Stimulated activated memory B cell treated with anti-CD40 and anti-IgM and Interleukin-4, amounts not matched to agents 10 μg/mL and 1 μg/mL and 100 μg/mL, for 72 hours (primary cell): ENCODE data around the gene WDR93.

Experiments
- ATAC-seq: fragments of 150-1000 bp; cut with Tn5 transposase; 2 replicates; pipeline ENCODE4 v1.10.0; 2021
- H3K27ac Mint-ChIP-seq: one replicate; pipeline ENCODE4 v1.8.0; 2022; ENCODE audit warnings: mild to moderate bottlenecking, mixed read lengths
- H3K27me3 Mint-ChIP-seq: one replicate; pipeline ENCODE4 v1.8.0; 2022; ENCODE audit warnings: mixed read lengths
- H3K36me3 Mint-ChIP-seq: one replicate; pipeline ENCODE4 v1.8.0; 2022; ENCODE audit warnings: mixed read lengths
- H3K4me1 Mint-ChIP-seq: one replicate; pipeline ENCODE4 v1.8.0; 2022; ENCODE audit warnings: mixed read lengths
- H3K4me3 Mint-ChIP-seq: one replicate; pipeline ENCODE4 v1.8.0; 2022; ENCODE audit warnings: mild to moderate bottlenecking, moderate library complexity, mixed read lengths
- H3K9me3 Mint-ChIP-seq: one replicate; pipeline ENCODE4 v1.8.0; 2022; ENCODE audit warnings: mixed read lengths

The WDR93 gene

DNA sequence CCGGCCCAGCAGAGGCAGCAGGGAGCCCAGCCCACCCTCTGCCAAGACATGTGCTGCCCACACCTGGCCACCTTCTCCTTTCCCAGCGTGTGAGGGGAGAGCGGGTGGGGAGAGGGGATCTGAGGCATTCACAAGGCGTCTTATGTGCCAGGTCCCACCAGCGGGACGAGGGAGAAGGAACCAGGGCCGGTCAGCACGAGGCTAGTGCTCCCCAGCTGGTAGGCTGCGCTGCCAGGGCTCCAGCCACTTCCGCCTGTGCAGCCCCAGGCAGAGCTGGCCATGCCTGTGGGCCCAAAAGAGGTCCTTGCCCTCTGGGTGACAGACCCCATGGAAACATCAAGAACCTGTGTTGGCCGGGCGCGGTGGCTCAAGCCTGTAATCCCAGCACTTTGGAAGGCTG, 54.5 kb downstream of the WDR93 start:
- H3K27me3 Mint-ChIP-seq, result no peaks in the 10 kb centered on the region
- H3K36me3 Mint-ChIP-seq, result no peaks in the 10 kb centered on the region
- ATAC-seq, result no peak
- no peak overlapping the region for H3K27ac Mint-ChIP-seq
- H3K4me1 Mint-ChIP-seq, result peaks cover 9% of the 10 kb centered on the region
- no peaks in the 10 kb centered on the region for H3K9me3 Mint-ChIP-seq
- no peak overlapping the region for H3K4me3 Mint-ChIP-seq

DNA sequence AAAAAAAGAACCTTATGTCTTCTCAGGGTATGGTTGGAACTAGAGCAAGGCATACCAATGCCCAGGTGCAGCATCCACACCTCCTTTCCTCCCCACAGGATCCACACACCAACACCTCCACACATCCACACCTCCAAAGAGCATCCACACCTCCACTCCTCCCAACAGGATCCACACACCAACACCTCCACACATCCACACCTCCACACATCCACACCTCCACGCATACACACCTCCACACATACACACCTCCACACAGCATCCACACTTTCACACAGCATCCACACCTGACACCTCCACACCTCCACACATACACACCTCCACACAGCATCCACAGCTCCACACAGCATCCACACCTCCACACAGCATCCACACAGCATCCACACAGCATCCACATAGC, 55.2 kb downstream of the WDR93 start:
- no peaks in the 10 kb centered on the region for H3K27me3 Mint-ChIP-seq
- H3K27ac Mint-ChIP-seq, result no peak overlapping the region
- no peaks in the 10 kb centered on the region for H3K36me3 Mint-ChIP-seq
- H3K9me3 Mint-ChIP-seq, result no peaks in the 10 kb centered on the region
- no peak for ATAC-seq
- H3K4me3 Mint-ChIP-seq, result no peak overlapping the region
- H3K4me1 Mint-ChIP-seq, result peaks cover 8% of the 10 kb centered on the region

DNA sequence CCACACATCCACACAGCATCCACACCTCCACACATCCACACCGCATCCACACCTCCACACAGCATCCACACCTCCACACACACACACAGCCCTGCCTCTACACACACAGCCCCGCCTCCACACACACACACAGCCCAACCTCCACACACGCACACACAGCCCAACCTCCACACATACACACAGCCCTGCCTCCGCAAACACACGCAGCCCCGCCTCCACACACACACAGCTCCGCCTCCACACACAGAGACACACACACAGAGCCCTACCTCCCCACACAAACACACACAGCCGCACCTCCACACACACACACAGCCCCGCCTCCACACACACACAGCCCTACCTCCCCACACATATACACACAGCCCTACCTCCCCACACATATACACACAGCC, 55.8 kb downstream of the WDR93 start:
- Mint-ChIP-seq H3K27me3 (no peaks in the 10 kb centered on the region), H3K36me3 (no peaks in the 10 kb centered on the region), H3K4me3 (no peak overlapping the region), H3K9me3 (no peaks in the 10 kb centered on the region), H3K4me1 (peaks cover 8% of the 10 kb centered on the region), H3K27ac (no peak overlapping the region)
- ATAC-seq, result no peak

DNA sequence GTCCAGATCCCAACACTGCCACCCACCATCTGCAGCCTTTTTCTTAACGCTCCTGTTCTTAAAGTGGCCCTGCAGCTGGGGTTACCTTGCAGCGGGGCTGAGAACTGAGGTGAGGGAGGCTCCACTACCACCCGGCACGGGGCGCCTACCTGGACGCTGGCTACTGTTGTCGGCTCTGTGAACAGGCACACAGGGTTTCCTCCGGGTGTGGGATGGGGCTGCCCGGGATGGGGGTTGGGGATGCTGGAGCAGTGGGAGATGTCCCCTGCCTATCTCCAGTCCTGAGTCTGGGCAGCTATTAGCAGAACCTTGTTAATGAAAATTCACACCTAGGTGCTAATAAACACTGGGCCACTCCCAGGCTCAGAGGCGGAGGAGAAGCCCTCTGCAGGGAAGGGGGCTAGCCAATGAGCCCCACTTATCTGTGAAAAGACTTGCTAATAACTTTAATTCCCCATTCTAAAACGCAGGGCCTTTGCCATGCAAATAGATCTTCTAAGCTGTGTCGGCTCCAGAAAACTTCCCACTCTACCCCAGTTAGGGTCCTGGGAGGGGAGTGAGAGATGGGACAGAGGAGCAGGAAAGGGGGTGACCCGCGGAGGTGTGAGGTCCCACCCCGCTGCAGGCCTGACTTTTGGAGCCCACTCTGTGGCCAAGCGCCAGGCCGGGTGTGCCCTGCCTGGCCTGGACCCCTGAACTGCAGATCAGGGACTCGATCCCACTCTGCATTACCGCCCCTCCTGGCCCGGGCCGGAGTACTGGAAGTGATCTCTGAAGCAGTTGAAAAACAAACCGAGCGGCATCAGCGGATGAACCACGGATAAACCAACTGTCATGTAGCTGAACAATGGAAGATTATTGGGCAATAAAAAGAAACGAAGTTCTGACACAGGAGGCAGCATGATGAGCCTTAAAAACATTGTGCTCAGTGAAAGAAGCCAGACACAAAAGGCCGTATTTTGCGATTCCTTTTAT, 57.4 kb downstream of the WDR93 start:
- Mint-ChIP-seq H3K4me1 (peaks cover 8% of the 10 kb centered on the region), H3K4me3 (no peak overlapping the region), H3K27ac (no peak overlapping the region), H3K9me3 (no peaks in the 10 kb centered on the region), H3K27me3 (no peaks in the 10 kb centered on the region), H3K36me3 (no peaks in the 10 kb centered on the region)
- ATAC-seq, result no peak

DNA sequence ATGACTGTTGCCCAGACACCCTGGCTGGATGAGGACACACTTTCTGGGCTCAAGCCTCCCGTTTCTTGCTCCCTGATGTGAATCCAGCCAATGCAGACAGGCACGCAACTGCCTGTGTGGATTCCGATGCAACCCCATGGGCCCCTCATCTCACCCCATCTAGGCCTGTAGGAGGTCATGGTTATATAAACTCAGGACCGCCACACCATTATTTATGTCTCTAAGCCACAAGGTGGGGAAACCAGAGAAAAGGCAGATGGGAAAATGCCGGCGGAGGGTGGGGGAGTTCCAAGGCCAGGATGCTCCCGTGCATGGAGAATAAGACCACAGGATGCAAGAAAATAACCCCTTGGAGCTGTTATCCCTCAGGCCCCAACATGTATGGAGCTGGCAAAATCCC, 58.4 kb downstream of the WDR93 start:
- Mint-ChIP-seq H3K4me3 (no peak overlapping the region), H3K36me3 (no peaks in the 10 kb centered on the region), H3K9me3 (no peaks in the 10 kb centered on the region), H3K27me3 (no peaks in the 10 kb centered on the region), H3K27ac (no peak overlapping the region), H3K4me1 (peaks cover 8% of the 10 kb centered on the region)
- ATAC-seq, result no peak

DNA sequence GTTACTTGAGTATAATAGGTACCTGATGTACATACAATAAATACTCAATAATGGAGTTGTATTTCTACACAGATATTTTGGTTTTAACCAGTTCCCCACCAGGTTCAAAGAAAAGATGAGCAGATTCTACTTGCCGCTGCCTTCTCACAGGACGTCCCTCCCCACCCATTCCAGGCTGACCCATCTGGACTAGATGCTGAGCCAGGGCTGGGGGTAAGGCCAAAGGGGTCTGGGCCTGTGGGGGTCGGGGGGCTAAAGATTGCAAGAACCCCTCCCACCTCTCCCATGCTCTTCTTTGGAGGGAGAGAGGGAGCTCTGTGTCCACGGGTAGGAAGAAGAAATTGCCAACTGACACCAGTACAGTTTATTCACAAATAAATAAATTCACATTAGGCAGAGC, 58.9 kb downstream of the WDR93 start:
- Mint-ChIP-seq H3K4me1 (peaks cover 8% of the 10 kb centered on the region), H3K27ac (peak overlapping the region; percentile 49), H3K27me3 (no peaks in the 10 kb centered on the region), H3K4me3 (peak overlapping the region; percentile 75), H3K36me3 (no peaks in the 10 kb centered on the region), H3K9me3 (no peaks in the 10 kb centered on the region)
- no peak for ATAC-seq

DNA sequence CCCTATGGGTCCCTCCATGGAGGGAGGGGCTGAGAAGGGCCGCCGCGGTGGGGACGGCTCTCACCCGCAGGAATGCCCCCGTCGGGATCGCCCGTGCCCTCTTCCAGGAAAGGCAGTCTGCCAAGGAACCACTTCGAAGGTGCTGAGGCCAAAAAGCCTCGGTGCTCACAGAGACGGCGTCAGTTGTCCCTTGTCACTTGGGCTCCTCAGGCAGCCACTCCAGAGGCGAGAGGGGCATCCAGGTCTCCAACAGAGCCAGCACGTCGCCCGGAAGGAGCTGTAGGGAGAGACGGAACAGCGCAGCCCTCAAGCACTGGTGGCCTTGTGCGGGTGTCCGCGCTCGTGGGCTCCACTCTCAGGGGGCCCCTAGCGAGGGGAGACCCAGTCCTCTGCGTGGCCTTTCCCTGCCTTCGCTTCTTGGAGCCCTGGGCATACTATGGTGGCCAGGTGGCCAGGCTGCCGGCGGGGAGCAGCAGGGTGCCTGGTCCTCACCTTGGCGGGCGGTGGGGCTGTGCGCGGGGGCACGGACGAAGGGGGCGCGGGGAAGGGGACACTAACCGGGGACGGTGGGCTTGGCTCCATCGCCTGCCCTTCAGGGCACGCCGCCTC, 59.4 kb downstream of the WDR93 start:
- H3K27ac Mint-ChIP-seq, result peak overlapping the region; percentile 49
- H3K36me3 Mint-ChIP-seq, result no peaks in the 10 kb centered on the region
- no peaks in the 10 kb centered on the region for H3K27me3 Mint-ChIP-seq
- H3K4me1 Mint-ChIP-seq, result peaks cover 8% of the 10 kb centered on the region
- ATAC-seq, result peak; percentile 21
- H3K9me3 Mint-ChIP-seq, result no peaks in the 10 kb centered on the region
- peak overlapping the region; percentile 75 for H3K4me3 Mint-ChIP-seq

DNA sequence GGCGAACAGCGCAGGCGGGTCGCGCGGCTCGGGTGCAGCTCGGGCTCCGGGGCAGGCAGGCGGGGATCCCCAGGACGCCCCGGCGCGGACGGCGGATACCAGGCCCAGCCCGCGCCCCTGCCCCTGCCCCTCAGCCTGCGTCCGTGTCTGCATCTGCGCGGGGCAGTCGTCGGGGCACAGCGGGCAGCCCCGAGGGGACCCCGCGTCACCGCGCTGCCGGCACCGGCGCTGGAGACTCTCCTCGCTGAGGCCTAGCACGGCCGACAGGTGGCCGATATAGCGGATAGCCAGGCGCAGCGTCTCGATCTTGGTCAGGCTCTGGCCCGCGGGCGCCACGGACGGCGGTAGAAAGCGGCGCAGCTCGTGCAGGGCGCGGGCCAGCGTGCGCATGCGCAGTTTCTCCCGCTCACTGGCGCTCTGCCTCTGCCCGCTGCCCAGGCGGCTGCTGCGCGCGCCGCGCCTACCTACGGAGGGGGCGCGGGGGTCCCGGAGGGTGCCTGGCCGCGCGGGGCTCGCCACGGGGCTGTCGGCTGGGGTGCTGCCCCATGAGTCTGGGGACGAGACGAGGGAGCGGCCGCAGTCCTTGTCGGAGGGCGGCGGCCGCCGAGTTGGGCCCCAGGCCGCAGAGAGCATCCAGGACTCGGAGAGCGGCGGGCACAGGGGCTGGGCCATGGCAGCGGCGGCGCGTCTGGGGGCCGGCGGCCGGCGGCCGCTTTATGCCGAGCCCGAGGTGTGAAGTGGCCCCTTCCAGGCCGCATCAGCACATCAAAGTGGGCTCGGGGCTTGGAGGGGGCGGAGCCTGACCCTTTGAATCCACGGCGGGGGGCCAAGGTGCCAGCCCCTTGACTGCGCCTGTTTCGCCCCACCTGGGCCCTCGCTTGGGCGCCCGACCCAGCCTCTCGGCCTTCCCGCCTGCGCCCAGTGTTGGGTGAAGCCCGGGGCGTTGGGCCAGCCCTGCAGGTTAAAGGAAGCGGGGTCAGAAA, 60.2 kb downstream of the WDR93 start, which contains the start of gene MESP1:
MESP1 (minus strand) TSS at position 690 of the 983 bp plus-strand sequence; CDS start at position 672, 18 bp downstream.
- H3K36me3 Mint-ChIP-seq, result no peaks in the 10 kb centered on the region

DNA sequence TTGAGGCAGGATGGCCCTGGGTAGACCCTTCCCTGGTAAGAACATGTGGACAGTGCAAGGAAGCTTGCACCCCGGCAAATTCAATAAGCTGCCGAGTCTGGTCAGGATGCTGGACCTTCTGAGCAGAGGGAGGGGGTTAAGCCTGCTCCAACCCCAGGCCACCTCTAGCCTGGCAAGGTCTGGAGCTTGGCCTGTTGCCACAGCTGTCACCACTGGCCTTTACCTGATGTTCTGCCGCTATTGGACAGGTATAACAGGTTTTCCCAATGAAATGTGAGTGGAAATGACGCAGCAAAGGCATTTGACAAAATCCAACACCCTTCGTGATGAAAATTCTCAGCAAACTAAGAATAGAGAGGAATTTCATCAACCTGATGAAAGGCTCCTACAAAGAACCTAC, 61.1 kb downstream of the WDR93 start:
- peaks cover 15% of the 10 kb centered on the region for H3K27me3 Mint-ChIP-seq
- H3K4me3 Mint-ChIP-seq, result peak overlapping the region; percentile 67
- ATAC-seq, result no peak
- H3K9me3 Mint-ChIP-seq, result no peaks in the 10 kb centered on the region
- no peak overlapping the region for H3K27ac Mint-ChIP-seq
- H3K4me1 Mint-ChIP-seq, result peaks cover 8% of the 10 kb centered on the region
- H3K36me3 Mint-ChIP-seq, result no peaks in the 10 kb centered on the region

More for the DNA sequence above, 60.2 kb downstream of the WDR93 start, which contains the start of gene MESP1:
- H3K4me1 Mint-ChIP-seq, result peaks cover 8% of the 10 kb centered on the region
- H3K4me3 Mint-ChIP-seq, result peak within 1 kb of the TSS; percentile 75
- peak within 1 kb of the TSS; percentile 49 for H3K27ac Mint-ChIP-seq
- peak; percentile 91 for ATAC-seq
- H3K27me3 Mint-ChIP-seq, result peaks cover 7% of the 10 kb centered on the region
- no peaks in the 10 kb centered on the region for H3K9me3 Mint-ChIP-seq

DNA sequence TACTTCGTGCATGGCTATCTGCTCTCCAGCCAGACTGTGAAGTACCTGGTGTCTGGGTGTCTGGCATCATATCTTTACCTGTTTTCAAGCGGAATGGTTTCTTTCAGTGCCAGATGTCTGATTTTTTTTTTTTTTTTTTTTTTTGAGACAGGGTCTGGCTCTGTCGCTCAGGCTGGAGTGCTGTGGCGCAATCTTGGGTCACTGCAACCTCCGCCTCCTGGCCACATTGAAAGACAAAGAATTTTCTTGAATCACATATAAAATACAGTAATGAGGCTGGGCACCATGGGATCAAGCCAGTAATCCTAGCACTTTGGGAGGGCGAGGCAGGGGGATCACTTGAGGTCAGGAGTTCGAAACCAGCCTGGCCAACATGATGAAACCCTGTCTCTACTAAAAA, 63.2 kb downstream of the WDR93 start:
- no peaks in the 10 kb centered on the region for H3K36me3 Mint-ChIP-seq
- peaks cover 8% of the 10 kb centered on the region for H3K4me1 Mint-ChIP-seq
- H3K27ac Mint-ChIP-seq, result no peak overlapping the region
- H3K4me3 Mint-ChIP-seq, result no peak overlapping the region
- H3K9me3 Mint-ChIP-seq, result no peaks in the 10 kb centered on the region
- peaks cover 15% of the 10 kb centered on the region for H3K27me3 Mint-ChIP-seq
- ATAC-seq, result no peak

DNA sequence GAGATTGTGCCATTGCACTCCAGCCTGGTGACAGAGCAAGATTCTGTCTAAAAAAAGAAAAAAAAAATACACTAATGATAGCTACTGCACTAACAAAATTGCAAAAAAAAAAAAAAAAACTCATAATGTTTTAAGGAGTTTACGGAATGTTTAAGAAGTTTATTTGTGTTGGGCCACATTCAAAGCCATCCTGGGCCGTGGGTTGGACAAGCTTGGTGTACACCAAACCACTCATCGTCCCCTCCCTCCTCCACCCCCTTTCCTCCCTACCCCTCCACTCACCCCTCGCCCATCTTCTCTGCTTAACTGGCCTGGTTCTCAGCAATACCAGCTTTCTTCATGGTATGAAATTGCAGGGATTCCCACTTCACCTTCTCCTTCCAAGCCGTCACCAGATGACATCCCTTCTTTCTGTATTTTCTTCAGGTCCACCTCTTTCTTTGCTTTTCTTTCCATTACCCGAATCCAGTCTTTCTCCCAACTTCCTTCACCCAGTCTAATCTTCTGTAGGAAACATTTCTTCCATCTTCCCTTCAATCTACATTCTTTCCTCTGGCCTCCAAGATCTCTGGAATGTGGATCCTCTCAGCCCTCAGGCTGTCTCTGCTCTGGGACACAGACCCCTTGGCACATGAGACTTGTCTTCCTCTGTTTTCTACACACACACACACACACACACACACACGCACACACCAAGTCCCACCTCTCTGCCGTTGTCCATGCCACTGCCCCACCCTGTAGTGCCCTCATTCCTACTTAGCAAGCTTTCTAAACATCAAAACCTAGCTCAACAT, 63.9 kb downstream of the WDR93 start:
- Mint-ChIP-seq H3K27ac (no peak overlapping the region), H3K4me1 (peaks cover 5% of the 10 kb centered on the region), H3K27me3 (peaks cover 17% of the 10 kb centered on the region), H3K9me3 (no peaks in the 10 kb centered on the region), H3K4me3 (no peak overlapping the region), H3K36me3 (no peaks in the 10 kb centered on the region)
- ATAC-seq, result no peak

DNA sequence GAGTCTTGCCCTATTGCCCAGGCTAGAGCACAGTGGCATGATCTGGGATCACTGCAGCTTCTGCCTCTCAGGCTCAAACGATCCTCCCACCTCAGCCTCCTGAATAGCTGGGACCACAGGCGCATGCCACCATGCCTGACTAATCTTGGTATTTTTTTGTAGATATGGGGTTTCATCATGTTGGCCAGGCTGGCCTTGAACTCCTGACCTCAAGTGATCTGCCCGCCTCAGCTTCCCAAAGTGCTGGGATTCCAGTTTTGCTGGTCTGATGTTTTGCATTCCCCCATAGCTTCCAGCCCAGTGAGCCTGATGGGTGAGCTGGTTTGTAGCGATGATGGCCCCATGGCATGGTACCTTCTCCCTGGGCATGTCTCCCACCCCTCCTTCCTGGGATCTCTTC, 65.1 kb downstream of the WDR93 start:
- H3K27me3 Mint-ChIP-seq, result peaks cover 24% of the 10 kb centered on the region
- no peak overlapping the region for H3K27ac Mint-ChIP-seq

DNA sequence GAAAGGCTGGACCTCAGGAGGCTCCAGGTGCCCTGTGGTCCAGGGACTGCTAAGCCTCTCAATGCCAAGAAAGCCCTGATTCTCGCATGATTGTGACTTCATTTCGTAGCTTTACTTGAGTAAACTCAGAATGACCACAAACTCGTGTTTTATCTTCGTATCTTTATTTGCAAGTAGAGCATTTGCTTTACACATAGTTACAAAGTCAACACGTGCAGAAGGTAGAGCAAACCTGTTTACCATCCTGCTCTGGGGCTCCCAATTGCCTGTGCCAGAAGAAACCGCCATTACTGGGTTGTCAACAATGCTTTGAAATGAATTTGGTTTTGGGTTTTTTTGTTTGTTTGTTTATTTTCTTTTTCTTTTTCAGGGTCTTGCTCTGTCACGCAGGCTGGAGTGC, 66.3 kb downstream of the WDR93 start:
- no peaks in the 10 kb centered on the region for H3K36me3 Mint-ChIP-seq
- ATAC-seq, result no peak
- H3K4me1 Mint-ChIP-seq, result peaks cover 8% of the 10 kb centered on the region
- peaks cover 24% of the 10 kb centered on the region for H3K27me3 Mint-ChIP-seq
- H3K4me3 Mint-ChIP-seq, result no peak overlapping the region
- H3K9me3 Mint-ChIP-seq, result no peaks in the 10 kb centered on the region
- no peak overlapping the region for H3K27ac Mint-ChIP-seq

More for the DNA sequence above, 65.1 kb downstream of the WDR93 start:
- no peaks in the 10 kb centered on the region for H3K36me3 Mint-ChIP-seq
- H3K4me3 Mint-ChIP-seq, result no peak overlapping the region
- H3K4me1 Mint-ChIP-seq, result peaks cover under 1% of the 10 kb centered on the region
- no peaks in the 10 kb centered on the region for H3K9me3 Mint-ChIP-seq
- no peak for ATAC-seq

DNA sequence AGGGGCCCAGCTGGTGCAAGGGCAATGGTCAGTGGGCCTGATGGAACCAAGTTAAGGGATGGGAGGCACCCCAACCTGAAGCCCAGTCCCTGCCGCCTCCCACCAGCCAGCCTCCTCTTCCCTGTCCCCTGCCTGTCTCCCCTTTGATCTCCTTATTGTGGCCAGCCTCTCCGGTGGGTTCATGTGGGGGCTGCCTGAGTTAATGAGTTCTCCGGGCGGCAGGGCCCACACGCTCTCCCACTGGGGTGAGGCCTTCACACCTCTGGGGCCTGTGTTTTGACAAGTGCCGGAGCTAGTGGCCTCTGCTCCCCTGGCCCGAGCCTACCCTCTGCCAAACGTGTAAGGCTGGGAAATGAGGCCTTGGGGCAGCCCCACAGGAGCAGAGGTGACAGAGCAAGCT, 67.7 kb downstream of the WDR93 start:
- peaks cover 8% of the 10 kb centered on the region for H3K4me1 Mint-ChIP-seq

More for the DNA sequence above, 67.7 kb downstream of the WDR93 start:
- ATAC-seq, result no peak
- H3K27ac Mint-ChIP-seq, result no peak overlapping the region
- H3K27me3 Mint-ChIP-seq, result peaks cover 24% of the 10 kb centered on the region
- H3K9me3 Mint-ChIP-seq, result no peaks in the 10 kb centered on the region
- no peaks in the 10 kb centered on the region for H3K36me3 Mint-ChIP-seq
- H3K4me3 Mint-ChIP-seq, result no peak overlapping the region
